Kidney epithelial cell (primary cell): Measurements from ENCODE around the gene KRTAP22-1. TPM values are rescaled to one million over a fixed set of nuclear protein-coding genes. Genes with fewer than 3 reads are reported as not detected.

ENCODE experiments used
- DNase-seq: peaks from one replicate; pipeline ENCODE4 v3.0.0-alpha.2; 2010; ENCODE audit warnings: low read depth
- H3K27me3 ChIP-seq: 2 replicates; pipeline ENCODE4 v1.6.0; 2011; ENCODE audit warnings: low read length; ENCODE audit not compliant: control insufficient read depth, insufficient read depth
- H3K36me3 ChIP-seq: 2 replicates; pipeline ENCODE4 v1.5.1; 2011; ENCODE audit warnings: low read length; ENCODE audit not compliant: control insufficient read depth, insufficient read depth
- H3K4me3 ChIP-seq: 2 replicates; pipeline ENCODE4 v1.5.1; 2011; ENCODE audit warnings: low read depth, mild to moderate bottlenecking, control low read depth, low read length
- CTCF ChIP-seq: IDR thresholded peaks from 2 replicates; pipeline ENCODE4 v1.5.1; 2011; ENCODE audit warnings: mild to moderate bottlenecking, moderate library complexity, low read length, control low read depth, inconsistent platforms; ENCODE audit not compliant: insufficient read depth, poor library complexity, severe bottlenecking
- total RNA-seq: library from RNA; depleted of rRNA; stranded (reverse); fragments of >200 nt; gene quantifications from 2 replicates; pipeline ENCODE4 v1.2.3, GENCODE V29; 2015

Gene KRTAP22-1
- total RNA-seq, 1 donor from 2014 or later, result not detected

- no peak for TF ChIP-seq CTCF
- Histone ChIP-seq H3K36me3 (no peaks in the 10 kb centered on the region), H3K27me3 (no peaks in the 10 kb centered on the region), H3K4me3 (no peak within 1 kb of the TSS)
- DNase-seq, result no peak
Measured at GRCh38 chr21:30590297-30590696, 10.6 kb upstream of the KRTAP22-1 start, which contains the start of gene KRTAP22-2. TSS of gene KRTAP22-2 (minus strand) at chr21:30590397.

- DNase-seq, result no peak
- TF ChIP-seq CTCF, result no peak
- H3K4me3 ChIP-seq, result no peak within 1 kb of the TSS
- no peaks in the 10 kb centered on the region for H3K36me3 ChIP-seq
- no peaks in the 10 kb centered on the region for H3K27me3 ChIP-seq
Measured at GRCh38 chr21:30592140-30592539, 8.7 kb upstream of the KRTAP22-1 start, which contains the start of gene KRTAP6-3. TSS of gene KRTAP6-3 (plus strand) at chr21:30592440. CDS start at chr21:30592446, 6 bp downstream.

- Histone ChIP-seq H3K27me3 (no peaks in the 10 kb centered on the region), H3K36me3 (no peaks in the 10 kb centered on the region), H3K4me3 (no peak within 1 kb of the TSS)
- no peak for DNase-seq
- no peak for TF ChIP-seq CTCF
Measured at GRCh38 chr21:30598802-30599201, 2.1 kb upstream of the KRTAP22-1 start, which contains the start of gene KRTAP6-2. TSS of gene KRTAP6-2 (minus strand) at chr21:30598902. CDS start at chr21:30598874, 28 bp downstream.

- DNase-seq, result no peak
- Histone ChIP-seq H3K4me3 (no peak overlapping the region), H3K27me3 (no peaks in the 10 kb centered on the region), H3K36me3 (no peaks in the 10 kb centered on the region)
- TF ChIP-seq CTCF, result no peak
Measured at GRCh38 chr21:30605968-30606367, 5.1 kb downstream of the KRTAP22-1 start.

- no peak for TF ChIP-seq CTCF
- no peak for DNase-seq
- H3K4me3 ChIP-seq, result no peak overlapping the region
- H3K27me3 ChIP-seq, result no peaks in the 10 kb centered on the region
- no peaks in the 10 kb centered on the region for H3K36me3 ChIP-seq
Measured at GRCh38 chr21:30612132-30612531, 11.2 kb downstream of the KRTAP22-1 start.

GRCh38 chr21:30613836-30614235, 12.9 kb downstream of the KRTAP22-1 start, which contains the start of gene KRTAP6-1:
TSS of gene KRTAP6-1 (minus strand) at chr21:30613930. CDS start at chr21:30613904, 26 bp downstream.
- no peak for DNase-seq
- H3K27me3 ChIP-seq, result no peaks in the 10 kb centered on the region
- no peak for TF ChIP-seq CTCF
- H3K36me3 ChIP-seq, result no peaks in the 10 kb centered on the region
- no peak within 1 kb of the TSS for H3K4me3 ChIP-seq
